ENCODE results near the gene IGF2BP2.
A peak's percentile ranks its signal among the peaks of the same experiment; 100 is the strongest.

Gene IGF2BP2

DNA sequence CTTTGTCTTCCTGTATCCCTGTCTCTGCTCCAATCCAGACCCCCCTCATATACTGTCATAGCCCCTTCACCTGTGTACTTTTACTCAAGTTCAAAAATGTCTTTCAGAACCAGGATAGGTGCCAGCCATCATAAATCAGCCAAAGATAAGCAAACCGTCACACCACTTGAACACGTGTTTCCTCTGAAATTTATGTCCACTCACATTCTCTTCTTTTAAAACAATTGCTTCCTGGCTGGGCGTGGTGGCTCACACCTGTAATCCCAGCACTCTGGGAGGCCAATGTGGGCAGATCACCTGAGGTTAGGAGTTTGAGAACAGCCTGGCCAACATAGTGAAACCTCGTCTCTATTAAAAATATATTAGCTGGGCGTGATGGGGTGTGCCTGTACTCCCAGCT lies 74.1 kb downstream of the IGF2BP2 start:
- H3K36me3 ChIP-seq (replicated peaks) = peaks cover 9% of the 10 kb centered on the region
- in situ Hi-C loops (cut with HindIII; ENCODE audit: low pct_ligation_motif_present, low sequenced_read_pairs) = no loop called here
- H3K27ac ChIP-seq = no peak overlapping the region
- no peak for DNase-seq
- TF ChIP-seq, protein P1, sequence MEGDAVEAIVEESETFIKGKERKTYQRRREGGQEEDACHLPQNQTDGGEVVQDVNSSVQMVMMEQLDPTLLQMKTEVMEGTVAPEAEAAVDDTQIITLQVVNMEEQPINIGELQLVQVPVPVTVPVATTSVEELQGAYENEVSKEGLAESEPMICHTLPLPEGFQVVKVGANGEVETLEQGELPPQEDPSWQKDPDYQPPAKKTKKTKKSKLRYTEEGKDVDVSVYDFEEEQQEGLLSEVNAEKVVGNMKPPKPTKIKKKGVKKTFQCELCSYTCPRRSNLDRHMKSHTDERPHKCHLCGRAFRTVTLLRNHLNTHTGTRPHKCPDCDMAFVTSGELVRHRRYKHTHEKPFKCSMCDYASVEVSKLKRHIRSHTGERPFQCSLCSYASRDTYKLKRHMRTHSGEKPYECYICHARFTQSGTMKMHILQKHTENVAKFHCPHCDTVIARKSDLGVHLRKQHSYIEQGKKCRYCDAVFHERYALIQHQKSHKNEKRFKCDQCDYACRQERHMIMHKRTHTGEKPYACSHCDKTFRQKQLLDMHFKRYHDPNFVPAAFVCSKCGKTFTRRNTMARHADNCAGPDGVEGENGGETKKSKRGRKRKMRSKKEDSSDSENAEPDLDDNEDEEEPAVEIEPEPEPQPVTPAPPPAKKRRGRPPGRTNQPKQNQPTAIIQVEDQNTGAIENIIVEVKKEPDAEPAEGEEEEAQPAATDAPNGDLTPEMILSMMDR (IDR thresholded peaks at IDR 0.05; ENCODE audit: low read depth, low read length, missing control alignments) = no peak
- no peaks in the 10 kb centered on the region for H3K27me3 ChIP-seq (replicated peaks)
- H3K4me3 ChIP-seq (ENCODE audit: low read depth, low read length) = no peak overlapping the region

DNA sequence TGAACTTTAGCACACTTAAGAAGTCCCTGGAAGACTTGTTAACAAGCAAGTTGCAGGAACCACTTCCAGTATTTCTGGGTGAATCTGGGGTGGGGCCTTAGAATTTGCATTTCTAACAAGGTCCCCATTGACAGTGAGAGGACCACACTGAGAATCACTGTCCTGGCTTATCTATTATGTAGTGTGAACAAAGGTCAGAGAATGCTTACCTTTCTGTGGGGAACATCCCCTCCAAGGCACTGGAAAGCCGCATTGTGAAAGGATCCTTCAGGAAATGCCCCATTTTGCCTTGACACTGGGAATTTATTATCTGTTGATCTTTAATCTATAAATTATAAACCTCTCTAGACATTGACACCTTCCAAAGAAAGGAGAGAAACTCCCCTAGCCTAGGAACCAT lies 74.8 kb downstream of the IGF2BP2 start:
- DNase-seq = no peak

DNA sequence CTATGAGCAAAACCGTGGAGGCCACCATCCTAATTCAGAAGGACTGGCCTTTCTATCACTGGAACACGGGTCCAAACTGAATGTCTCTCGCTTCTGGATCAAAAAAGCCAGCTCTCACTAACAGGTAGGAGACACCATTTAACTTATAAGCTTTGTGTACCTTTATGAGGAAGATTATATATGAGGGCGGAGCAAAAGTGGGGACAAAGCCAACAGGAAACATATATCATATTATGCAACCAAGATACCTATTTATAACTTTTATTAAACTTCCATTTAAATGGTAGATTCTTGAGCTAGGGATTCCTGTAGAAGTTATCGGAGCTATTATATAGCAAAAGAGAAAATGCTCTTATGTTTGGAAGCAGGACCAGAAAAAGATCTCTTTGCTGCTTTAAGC lies 78.4 kb downstream of the IGF2BP2 start:
- no peak for DNase-seq
- Histone ChIP-seq H3K27ac (peak overlapping the region; percentile 99), H3K27me3 (replicated peaks) (no peaks in the 10 kb centered on the region), H3K36me3 (replicated peaks) (no peaks in the 10 kb centered on the region), H3K4me3 (ENCODE audit: low read depth, low read length) (no peak overlapping the region)
- TF ChIP-seq, protein P1 (IDR thresholded peaks at IDR 0.05; ENCODE audit: low read depth, low read length, missing control alignments) = no peak
- in situ Hi-C loops (cut with HindIII; ENCODE audit: low pct_ligation_motif_present, low sequenced_read_pairs) = no loop called here

More for the DNA sequence above, 74.8 kb downstream of the IGF2BP2 start:
- H3K36me3 ChIP-seq (replicated peaks) = peaks cover 7% of the 10 kb centered on the region
- TF ChIP-seq, protein P1 (IDR thresholded peaks at IDR 0.05; ENCODE audit: low read depth, low read length, missing control alignments) = no peak
- H3K4me3 ChIP-seq (ENCODE audit: low read depth, low read length) = no peak overlapping the region
- H3K27me3 ChIP-seq (replicated peaks) = no peaks in the 10 kb centered on the region
- no peak overlapping the region for H3K27ac ChIP-seq
- in situ Hi-C loops (cut with HindIII; ENCODE audit: low pct_ligation_motif_present, low sequenced_read_pairs) = no loop called here

DNA sequence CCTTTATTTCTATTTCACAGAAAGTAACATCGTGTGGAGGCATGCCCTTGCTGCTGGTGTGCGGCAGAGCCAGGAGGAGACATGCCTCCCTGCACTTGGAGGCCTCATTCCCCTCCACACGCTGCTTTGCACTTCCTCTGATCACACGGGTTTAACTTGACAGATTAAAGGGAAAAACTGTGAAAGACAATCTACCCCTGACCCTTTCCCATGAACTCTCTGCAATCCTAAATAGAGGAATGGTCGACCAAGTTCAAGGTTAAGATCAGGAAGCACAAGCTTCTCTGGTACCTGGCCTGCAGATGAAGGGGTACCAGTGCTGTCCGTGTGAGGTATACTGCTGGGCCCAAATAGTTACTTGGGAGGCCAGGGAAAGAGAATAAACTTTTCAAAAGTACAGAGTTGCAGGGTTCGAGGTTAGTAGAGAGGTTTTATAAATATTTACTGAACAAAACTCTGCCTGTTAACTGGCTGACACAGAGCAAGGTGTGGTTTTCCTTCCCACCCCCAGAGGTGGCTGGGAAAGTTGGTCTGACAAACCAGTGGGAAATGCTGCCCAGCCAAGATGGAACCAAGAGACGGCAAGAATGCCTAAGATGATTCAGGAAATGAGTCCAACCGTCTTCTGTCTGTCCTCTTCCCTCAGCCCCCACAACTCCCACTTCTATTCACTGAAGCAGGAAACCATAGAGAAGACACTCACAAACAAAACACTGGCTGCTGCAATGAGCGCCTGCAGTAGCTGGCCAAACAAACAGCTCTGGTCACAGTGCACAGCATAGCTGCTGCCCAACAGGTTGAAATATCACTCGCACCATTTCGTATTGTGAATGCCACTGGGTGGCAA lies 79.6 kb downstream of the IGF2BP2 start:
- TF ChIP-seq, protein P1 (IDR thresholded peaks at IDR 0.05; ENCODE audit: low read depth, low read length, missing control alignments) = peak; percentile 5
- DNase-seq = peak; percentile 97
- Histone ChIP-seq H3K4me3 (ENCODE audit: low read depth, low read length) (no peak overlapping the region), H3K27me3 (replicated peaks) (no peaks in the 10 kb centered on the region), H3K27ac (peak overlapping the region; percentile 99), H3K36me3 (replicated peaks) (no peaks in the 10 kb centered on the region)
- in situ Hi-C loops (cut with HindIII; ENCODE audit: low pct_ligation_motif_present, low sequenced_read_pairs) = no loop called here

DNA sequence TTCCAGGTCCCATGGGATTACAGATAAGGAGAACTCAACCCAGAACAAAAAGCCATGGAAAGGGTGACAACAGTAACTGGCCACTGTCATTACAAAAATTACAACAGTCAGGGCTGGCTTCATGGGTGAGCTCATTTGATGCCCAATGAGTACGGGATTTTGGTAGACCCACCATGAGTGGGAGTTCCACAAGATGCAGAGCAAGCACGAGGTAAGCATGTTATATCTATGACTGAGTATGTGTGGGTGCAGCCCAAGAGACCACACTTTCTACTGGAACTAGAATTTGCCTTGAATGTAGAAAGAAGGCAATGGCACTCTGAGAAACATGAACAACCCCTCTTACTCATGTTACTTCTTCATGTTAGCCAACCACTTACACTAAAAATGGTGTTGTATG lies 83.3 kb downstream of the IGF2BP2 start:
- Histone ChIP-seq H3K27me3 (replicated peaks) (no peaks in the 10 kb centered on the region), H3K36me3 (replicated peaks) (no peaks in the 10 kb centered on the region), H3K27ac (no peak overlapping the region), H3K4me3 (ENCODE audit: low read depth, low read length) (no peak overlapping the region)
- no peak for DNase-seq
- in situ Hi-C loops (cut with HindIII; ENCODE audit: low pct_ligation_motif_present, low sequenced_read_pairs) = no loop called here
- TF ChIP-seq, protein P1 (IDR thresholded peaks at IDR 0.05; ENCODE audit: low read depth, low read length, missing control alignments) = no peak

All from brain microvascular endothelial cell (primary cell).